SK-N-MC (cell line): ENCODE results near the gene PROCA1.

Experiments used
- EZH2 ChIP-seq: fragments of 200-600 bp; sonication (generic); IDR thresholded peaks from one replicate; pipeline ENCODE4 v1.6.1; 2017; ENCODE audit warnings: antibody characterized with exemption
- FOXP2 ChIP-seq: optimal IDR thresholded peaks from 2 replicates; pipeline ENCODE3; 2011; ENCODE audit warnings: mild to moderate bottlenecking, moderate library complexity; ENCODE audit not compliant: insufficient read depth; ENCODE audit errors: extremely low read length, control extremely low read depth
- POLR2AphosphoS5 ChIP-seq: IDR thresholded peaks from 2 replicates; pipeline ENCODE4 v1.6.1; 2012; ENCODE audit warnings: mild to moderate bottlenecking, low read depth, low read length, borderline replicate concordance

DNA sequence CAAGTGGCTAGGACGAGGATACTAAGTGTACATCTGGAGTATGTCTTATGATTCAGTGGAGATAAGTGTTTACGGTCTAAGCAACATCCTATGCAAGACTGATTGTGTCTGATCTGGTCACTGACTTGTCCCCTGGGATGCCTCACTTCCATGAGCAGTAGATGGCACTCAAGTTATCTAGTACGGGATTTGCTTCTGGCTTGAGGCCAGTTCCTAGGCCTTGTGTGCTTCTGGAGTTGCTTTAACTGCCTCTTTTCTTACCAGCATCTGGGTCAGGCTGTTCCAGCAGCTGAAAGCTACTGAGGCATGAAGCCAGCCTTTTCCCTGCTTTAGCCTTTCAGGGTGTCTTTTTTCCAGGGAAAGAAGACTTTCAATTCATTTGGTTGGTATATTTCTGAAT, 26.7 kb downstream of the PROCA1 start:
- TF ChIP-seq EZH2 (no peak), POLR2AphosphoS5 (no peak), FOXP2 (no peak)
